Measurements from ENCODE around the gene ANXA2. TPM values are rescaled to one million over a fixed set of nuclear protein-coding genes. Genes with fewer than 3 reads are reported as not detected.

Gene ANXA2
- 1,903 TPM for total RNA-seq (2021; ENCODE audit: unreplicated experiment)
- polyA plus RNA-seq (2012; ENCODE audit: insufficient read length): 1,847 TPM
- Bru-seq, nascent RNA: percentile 100 among the genes with signal in this experiment
- percentile 98 among the genes with signal in this experiment for BruChase-seq, experiment 1, labeled RNA remaining after a 2-hour chase
- percentile 99 among the genes with signal in this experiment for BruChase-seq, experiment 2, labeled RNA remaining after a 6-hour chase
- long read RNA-seq, transcript ANXA2-202 (14 exons, 1,676 nt): minor isoform, 14 of 3,700 reads
- long read RNA-seq, transcript ANXA2-203 (14 exons, 1,444 nt): minor isoform, 317 of 3,700 reads
- long read RNA-seq, transcript ANXA2-201 (13 exons, 1,444 nt): minor isoform, 12 of 3,700 reads
- long read RNA-seq, transcript ANXA2-204 (13 exons, 1,435 nt): major isoform, 2,721 of 3,700 reads
- long read RNA-seq, partial matches to known transcripts: 399 of 3,700 reads
- long read RNA-seq, other reads (novel, unspliced or antisense): 220 of 3,700 reads

DNA sequence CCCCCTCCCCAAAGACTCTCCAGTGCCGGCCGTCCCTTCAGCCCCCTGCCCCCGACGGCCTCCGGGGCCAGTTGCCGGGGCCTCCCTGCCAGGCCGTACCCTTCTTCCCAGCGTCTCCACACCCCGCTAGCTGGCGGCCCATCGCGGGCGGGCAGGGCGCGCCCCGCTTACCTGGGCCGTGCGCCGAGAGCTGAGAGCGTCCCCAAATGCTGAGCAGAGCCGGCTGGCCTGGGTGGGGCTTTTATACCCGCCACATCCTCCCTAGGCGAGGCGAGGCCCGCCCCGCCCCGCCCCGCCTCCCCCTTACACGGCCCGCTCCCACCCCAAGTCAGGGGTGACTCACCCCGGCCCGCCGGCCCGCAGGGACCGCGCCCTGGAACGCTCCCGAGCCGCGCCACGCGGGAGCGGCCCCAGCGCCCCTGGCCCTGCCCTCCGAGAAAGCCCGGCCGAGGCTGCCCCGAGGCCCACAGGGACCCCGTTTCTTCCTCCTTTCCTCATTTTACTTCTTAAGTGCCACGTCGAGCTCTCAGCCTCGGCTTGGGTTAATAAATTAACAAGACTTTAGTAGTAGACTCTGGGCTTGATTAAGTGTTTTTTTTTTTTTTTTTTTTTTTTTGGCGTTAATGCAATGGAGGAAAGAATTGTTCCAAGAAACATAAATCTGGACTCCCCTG, at the start of gene ANXA2:
TSS of gene ANXA2 (minus strand) at position 215 of the 674 bp plus-strand sequence. CDS start 11,911 bp downstream, outside the sequence.
- ATAC-seq (peak; percentile 64), DNase-seq (ENCODE audit: low read depth, low spot score) (no peak)
- no TSS peak for BruUV-seq (replicated peaks)
- Histone ChIP-seq H3K4me1 (ENCODE audit: control insufficient read depth, insufficient read depth, low read length) (peaks cover 56% of the 10 kb centered on the region), H3K36me3 (ENCODE audit: control insufficient read depth, insufficient read depth, low read length) (peaks cover 21% of the 10 kb centered on the region), H3K4me3 (ENCODE audit: low read depth in 2 of 2, low read length in 2 of 2) (peak within 1 kb of the TSS; percentile 88 to 93), H3K27ac (ENCODE audit: low read length) (peak within 1 kb of the TSS; percentile 100), H3K27me3 (ENCODE audit: control insufficient read depth, insufficient read depth, low read length) (no peaks in the 10 kb centered on the region), H3K9me3 (ENCODE audit: control insufficient read depth, insufficient read depth, low read depth, low read length) (no peaks in the 10 kb centered on the region)
- 0 out of 2 replicates have a peak, but pooled peaks have one; percentile 69 for TF ChIP-seq SIN3A (IDR thresholded peaks at IDR 0.05; ENCODE audit: borderline replicate concordance, insufficient read depth, low read depth, low read length)
- peak; percentile 93 for TF ChIP-seq POLR2AphosphoS5 (IDR thresholded peaks at IDR 0.05; ENCODE audit: low read depth, low read length)
- no peak for TF ChIP-seq REST (IDR thresholded peaks at IDR 0.05; ENCODE audit: insufficient read depth in 1 of 2, low read depth in 2 of 2, low read length in 1 of 2)
- TF ChIP-seq CTCF (IDR thresholded peaks at IDR 0.05): no peak
- no peak for TF ChIP-seq TCF7L2 (IDR thresholded peaks at IDR 0.05; ENCODE audit: low read depth, low read length)
- in situ Hi-C loops (cut with HindIII; ENCODE audit: low pct_unique_long_range_greater_than_20kb, low sequenced_read_pairs): no loop called here
- CTCF ChIA-PET: no interaction called here
- intact Hi-C loops (cut with micrococcal nuclease; ENCODE audit: unreplicated experiment): no loop called here
- POLR2A ChIA-PET: interaction anchor here (0.6 to 1.0 kb wide), 5 partner anchors 9 to 439 kb away, joined by 3 to 21 read pairs (median 12); no protein-coding TSS in a partner anchor

DNA sequence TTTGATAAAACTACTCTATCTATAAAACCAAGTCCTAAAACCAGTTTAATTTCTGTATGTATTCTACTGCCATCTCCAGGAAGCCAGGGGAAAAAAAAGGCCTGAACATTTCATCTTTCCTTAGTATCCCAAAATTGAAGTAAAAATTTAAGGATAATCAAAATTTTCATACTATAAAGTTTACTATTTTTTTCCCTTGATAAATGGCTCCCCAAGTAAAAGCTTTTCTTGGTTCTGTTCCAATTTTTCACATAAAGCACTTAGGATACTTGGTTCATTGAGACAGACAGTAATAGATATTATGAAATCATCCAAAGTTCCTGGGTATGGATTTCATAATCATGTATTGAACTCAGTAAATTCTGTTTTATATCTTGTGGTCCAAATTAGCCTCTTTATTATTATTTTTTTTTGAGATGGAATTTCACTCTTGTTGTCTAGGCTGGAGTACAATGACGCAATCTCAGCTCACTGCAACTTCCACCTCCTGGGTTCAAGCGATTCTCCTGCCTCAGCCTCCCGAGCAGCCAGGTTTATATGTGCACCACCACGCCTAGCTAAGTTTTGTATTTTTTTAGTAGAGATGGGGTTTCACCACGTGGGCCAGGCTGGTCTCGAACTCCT, 46.6 kb upstream of the ANXA2 start:
- peaks cover 14% of the 10 kb centered on the region for H3K4me1 ChIP-seq (ENCODE audit: control insufficient read depth, insufficient read depth, low read length)
- ChIA-PET POLR2A (interaction anchor here (0.6 kb wide), 1 partner anchor 1545 kb away, joined by 6 read pairs; no protein-coding TSS in a partner anchor), CTCF (interaction anchor here (0.6 kb wide), 1 partner anchor 186 kb away, joined by 3 read pairs; no protein-coding TSS in a partner anchor)
- DNase-seq (ENCODE audit: low read depth, low spot score): no peak
- no peak overlapping the region for H3K4me3 ChIP-seq (ENCODE audit: low read depth in 2 of 2, low read length in 2 of 2)
- no peaks in the 10 kb centered on the region for H3K9me3 ChIP-seq (ENCODE audit: control insufficient read depth, insufficient read depth, low read depth, low read length)
- ATAC-seq: no peak
- no peaks in the 10 kb centered on the region for H3K27me3 ChIP-seq (ENCODE audit: control insufficient read depth, insufficient read depth, low read length)
- no peak overlapping the region for H3K27ac ChIP-seq (ENCODE audit: low read length)
- intact Hi-C loops (cut with micrococcal nuclease; ENCODE audit: unreplicated experiment): loop anchor here (10.0 kb wide), 1 partner anchor 80 kb away; no protein-coding TSS in a partner anchor
- H3K36me3 ChIP-seq (ENCODE audit: control insufficient read depth, insufficient read depth, low read length): peaks cover 14% of the 10 kb centered on the region; the same call in 1 of the 2 replicates
- no peak for TF ChIP-seq REST (IDR thresholded peaks at IDR 0.05; ENCODE audit: insufficient read depth in 1 of 2, low read depth in 2 of 2, low read length in 1 of 2)
- no peak for TF ChIP-seq SIN3A (IDR thresholded peaks at IDR 0.05; ENCODE audit: borderline replicate concordance, insufficient read depth, low read depth, low read length)
- TF ChIP-seq CTCF (IDR thresholded peaks at IDR 0.05): peak; percentile 64; the same call in 1 of the 2 replicates
- TF ChIP-seq POLR2AphosphoS5 (IDR thresholded peaks at IDR 0.05; ENCODE audit: low read depth, low read length): no peak
- no peak for TF ChIP-seq TCF7L2 (IDR thresholded peaks at IDR 0.05; ENCODE audit: low read depth, low read length)
- no TSS peak for BruUV-seq (replicated peaks)
- in situ Hi-C loops (cut with HindIII; ENCODE audit: low pct_unique_long_range_greater_than_20kb, low sequenced_read_pairs): loop anchor here (5.0 kb wide), 1 partner anchor 82 kb away; no protein-coding TSS in a partner anchor

All from Panc1 (cell line).